ENCODE measurements around the gene C4orf50.

Gene C4orf50

DNA sequence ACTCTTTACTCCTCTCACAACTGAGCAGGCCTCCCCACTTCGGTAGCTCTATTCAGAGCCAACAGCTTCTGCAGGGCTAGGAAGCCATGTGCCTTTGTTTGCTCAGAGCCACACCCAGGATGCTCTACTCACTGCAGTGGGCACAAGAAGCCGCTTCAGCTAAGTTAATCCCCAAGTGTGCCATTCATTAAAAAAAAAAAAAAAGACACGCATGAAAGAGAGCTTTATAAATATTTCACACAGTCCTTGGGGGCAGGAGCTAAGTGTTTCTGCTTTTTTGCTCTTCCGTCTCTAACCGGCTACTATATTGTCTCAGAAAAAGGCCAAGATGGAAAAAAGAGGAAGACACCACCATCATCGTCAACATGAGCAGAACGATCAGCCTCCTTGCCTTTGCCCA, 133.4 kb downstream of the C4orf50 start:
- DNase-seq (ENCODE audit: extremely low read depth, low read depth): no peak
- TF ChIP-seq, protein P1, sequence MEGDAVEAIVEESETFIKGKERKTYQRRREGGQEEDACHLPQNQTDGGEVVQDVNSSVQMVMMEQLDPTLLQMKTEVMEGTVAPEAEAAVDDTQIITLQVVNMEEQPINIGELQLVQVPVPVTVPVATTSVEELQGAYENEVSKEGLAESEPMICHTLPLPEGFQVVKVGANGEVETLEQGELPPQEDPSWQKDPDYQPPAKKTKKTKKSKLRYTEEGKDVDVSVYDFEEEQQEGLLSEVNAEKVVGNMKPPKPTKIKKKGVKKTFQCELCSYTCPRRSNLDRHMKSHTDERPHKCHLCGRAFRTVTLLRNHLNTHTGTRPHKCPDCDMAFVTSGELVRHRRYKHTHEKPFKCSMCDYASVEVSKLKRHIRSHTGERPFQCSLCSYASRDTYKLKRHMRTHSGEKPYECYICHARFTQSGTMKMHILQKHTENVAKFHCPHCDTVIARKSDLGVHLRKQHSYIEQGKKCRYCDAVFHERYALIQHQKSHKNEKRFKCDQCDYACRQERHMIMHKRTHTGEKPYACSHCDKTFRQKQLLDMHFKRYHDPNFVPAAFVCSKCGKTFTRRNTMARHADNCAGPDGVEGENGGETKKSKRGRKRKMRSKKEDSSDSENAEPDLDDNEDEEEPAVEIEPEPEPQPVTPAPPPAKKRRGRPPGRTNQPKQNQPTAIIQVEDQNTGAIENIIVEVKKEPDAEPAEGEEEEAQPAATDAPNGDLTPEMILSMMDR (IDR thresholded peaks at IDR 0.05; ENCODE audit: low read depth, low read length): no peak

DNA sequence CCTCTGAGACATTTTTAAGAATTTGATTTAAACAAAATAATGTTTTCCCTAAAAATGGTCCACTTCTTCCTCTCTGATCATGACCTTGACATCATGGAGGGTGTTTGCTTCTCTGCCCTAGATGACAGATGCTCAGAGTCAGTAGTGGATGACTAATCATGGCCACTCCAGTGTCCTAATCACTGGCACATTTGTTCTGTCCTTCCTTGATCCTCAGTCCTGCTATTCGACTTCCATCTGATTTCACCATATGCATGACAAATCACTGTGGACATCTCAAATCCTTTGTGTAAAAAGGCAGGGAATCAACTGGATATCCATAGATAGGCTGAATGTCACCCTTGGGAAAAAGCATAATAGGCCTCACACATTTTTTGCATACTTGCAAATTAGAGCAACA, 134.3 kb downstream of the C4orf50 start:
- no peak for DNase-seq (ENCODE audit: extremely low read depth, low read depth)
- TF ChIP-seq, protein P1 (IDR thresholded peaks at IDR 0.05; ENCODE audit: low read depth, low read length): no peak

DNA sequence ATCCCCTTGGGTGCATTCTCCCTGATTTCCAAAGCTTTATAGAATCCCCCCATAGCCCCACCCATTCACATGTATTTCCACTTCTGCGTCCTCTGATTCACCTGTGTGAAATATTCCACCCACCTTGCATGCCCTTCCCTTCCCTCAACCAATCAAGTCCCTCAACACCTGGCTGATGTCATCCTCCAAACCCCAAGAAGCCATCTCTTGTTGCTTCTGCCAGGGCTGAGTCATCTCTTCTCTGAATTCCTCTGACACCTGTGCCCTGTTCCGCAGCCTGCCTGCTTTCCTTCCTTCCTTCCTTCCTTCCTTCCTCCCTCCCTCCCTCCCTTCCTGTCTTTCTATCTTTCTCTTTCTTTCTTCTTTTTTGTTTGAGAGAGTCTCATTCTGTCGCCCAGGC, 135.3 kb downstream of the C4orf50 start:
- DNase-seq (ENCODE audit: extremely low read depth, low read depth): no peak
- TF ChIP-seq, protein P1 (IDR thresholded peaks at IDR 0.05; ENCODE audit: low read depth, low read length): no peak

DNA sequence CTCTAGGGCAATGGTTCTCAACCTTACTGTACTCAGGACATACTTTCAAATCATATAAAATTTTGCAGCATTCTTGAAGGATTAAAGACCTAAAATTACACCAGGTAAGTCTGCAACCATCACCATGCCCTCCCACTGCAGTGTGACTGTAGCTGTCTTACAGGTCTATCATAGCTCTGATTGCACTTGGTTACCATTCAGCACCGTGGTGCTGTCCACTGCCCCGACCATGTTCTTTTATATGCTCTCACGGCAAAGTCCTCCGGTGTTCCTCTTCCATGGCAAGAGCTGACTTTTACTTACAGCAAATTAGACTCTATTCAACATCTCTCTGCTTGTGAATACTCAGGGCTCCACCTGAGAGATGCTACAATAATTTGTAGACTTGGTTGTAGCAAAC, 136.9 kb downstream of the C4orf50 start:
- DNase-seq (ENCODE audit: extremely low read depth, low read depth): no peak
- TF ChIP-seq, protein P1 (IDR thresholded peaks at IDR 0.05; ENCODE audit: low read depth, low read length): no peak

DNA sequence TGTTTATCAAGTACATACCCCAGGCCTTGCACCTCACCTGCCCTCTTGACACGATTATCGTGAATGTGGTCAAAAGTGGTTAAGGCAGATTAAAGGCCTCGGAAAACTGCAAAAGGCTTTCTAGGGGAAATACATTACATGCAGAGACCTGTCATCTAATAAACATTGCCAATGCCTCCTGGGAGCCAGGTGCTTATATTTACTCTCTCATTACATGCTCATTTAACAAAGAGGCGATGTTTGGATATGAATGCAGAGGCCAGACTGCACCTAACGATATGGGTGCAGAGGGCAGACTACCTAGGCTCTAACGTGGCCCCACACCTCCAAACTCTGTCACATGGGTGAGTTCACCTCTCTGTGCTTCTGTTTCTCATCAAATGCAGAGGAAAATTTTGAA, 139.9 kb downstream of the C4orf50 start:
- TF ChIP-seq, protein P1 (IDR thresholded peaks at IDR 0.05; ENCODE audit: low read depth, low read length): no peak
- DNase-seq (ENCODE audit: extremely low read depth, low read depth): no peak

DNA sequence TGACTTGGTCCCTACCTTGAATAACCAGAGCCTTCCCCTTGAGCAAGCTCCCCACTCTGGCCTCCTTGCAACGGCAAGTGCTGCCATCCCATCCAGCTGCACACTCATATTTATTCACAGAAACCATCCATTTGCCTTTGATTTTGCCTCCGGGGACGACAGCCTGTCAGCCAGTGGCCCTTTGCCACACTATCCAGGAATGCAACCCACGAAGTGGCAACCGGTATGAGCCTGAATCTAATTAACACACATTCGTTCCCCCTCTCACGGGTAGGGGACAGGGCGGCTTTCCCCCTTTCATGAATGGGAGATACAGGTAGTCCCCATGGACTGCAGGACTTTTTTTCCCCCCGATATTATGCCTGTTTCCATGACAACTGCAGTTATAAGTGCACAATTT, 140.8 kb downstream of the C4orf50 start:
- DNase-seq (ENCODE audit: extremely low read depth, low read depth): no peak
- TF ChIP-seq, protein P1 (IDR thresholded peaks at IDR 0.05; ENCODE audit: low read depth, low read length): no peak

DNA sequence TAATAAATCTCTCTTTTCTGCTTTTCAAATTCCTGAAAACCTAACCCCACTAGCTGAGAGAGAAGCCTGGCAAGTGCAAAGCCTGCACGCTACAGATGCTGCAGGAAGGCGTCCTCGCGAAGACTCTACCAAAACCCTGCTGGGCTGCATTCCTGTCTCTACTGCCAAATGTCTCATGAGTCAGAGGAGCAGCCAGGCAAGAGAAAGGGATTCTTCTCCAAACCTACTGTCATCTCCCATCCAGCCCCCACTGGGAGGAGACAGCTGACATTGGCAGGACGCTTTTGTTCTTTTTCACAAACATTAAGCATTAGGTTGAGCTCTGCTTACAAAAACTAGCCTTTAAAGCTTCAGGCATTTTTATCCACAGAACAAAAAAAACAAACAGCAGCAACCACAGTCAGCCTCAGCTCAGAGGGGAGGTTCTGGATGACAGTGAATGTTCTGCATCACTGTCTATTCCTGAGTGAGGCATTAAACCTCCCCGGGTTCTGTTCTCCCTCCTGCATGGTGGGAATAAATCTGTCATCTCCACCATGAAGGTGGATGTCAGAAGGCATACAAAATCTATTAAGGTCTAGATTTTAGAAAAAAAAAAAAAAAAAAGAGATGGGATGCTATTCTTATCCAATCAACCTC, 143.3 kb downstream of the C4orf50 start:
- TF ChIP-seq, protein P1 (IDR thresholded peaks at IDR 0.05; ENCODE audit: low read depth, low read length): no peak
- no peak for DNase-seq (ENCODE audit: extremely low read depth, low read depth)
